ENCODE measurements around the gene HES3. TPM values are rescaled to one million over a fixed set of nuclear protein-coding genes. Genes with fewer than 3 reads are reported as not detected.

HES3 gene
- total RNA-seq, 2 experiments from 2014 or later = not detected

DNA sequence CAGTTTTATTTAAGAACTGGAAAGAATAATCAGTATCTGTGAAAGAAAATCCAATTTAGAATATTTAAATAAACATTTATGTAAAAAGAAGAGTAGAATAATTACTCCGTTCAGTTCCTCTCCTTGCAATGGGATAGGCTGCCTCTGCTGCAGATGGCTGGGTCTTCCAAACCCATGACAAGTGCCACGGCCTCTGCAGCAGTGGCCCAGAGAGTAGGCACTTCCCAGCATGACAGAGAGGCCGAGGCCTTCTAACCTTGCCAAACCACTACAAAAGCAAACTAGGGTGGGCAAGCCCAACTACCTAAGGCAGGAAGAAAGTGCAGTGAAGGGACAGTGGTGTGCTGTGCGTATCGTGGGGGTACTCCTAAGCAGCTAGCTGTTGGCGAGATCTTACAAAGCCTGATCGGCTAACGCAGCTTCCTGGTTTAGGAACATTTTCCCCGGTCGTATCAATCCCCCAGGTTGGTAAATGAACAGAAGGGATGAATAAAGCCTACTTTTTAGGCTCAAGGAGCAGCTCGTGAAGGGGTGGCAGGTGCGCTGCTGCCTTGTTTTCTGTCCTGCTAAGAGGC lies 22.7 kb upstream of the HES3 start:
- ChIA-PET POLR2A (no interaction called here), CTCF (interaction anchor here (1.9 kb wide), 1 partner anchor 16 kb away, joined by 7 read pairs; the partner anchor contains the start of gene RNF207)
- Mint-ChIP-seq H3K27me3 (ENCODE audit: low read depth) (no peaks in the 10 kb centered on the region), H3K4me3 (no peak overlapping the region), H3K4me1 (ENCODE audit: low read depth) (peaks cover under 1% of the 10 kb centered on the region), H3K36me3 (ENCODE audit: low read depth) (peaks cover 40% of the 10 kb centered on the region), H3K9me3 (ENCODE audit: insufficient read depth) (no peaks in the 10 kb centered on the region), H3K27ac (no peak overlapping the region)
- ATAC-seq (no peak), DNase-seq (no peak)

DNA sequence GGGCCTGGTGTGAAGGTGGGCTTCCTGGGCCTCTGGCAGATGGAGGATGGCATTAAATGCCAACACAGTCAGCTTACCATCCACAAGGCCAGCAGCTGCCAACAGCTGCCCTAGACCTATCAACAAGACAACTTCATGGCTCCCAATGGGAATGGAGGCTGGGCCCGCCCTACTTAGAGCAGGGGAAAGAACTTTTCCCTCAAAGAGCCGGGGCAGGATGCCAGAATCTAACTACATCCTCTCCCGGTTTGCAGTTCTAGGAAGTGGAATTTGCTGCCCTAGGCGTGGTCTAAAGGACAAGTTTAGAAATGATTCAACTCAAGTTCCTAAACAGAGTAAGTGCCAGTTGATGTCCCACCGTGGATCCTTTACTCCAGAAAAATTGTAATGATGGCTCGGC lies 21.3 kb upstream of the HES3 start:
- no peaks in the 10 kb centered on the region for H3K27me3 Mint-ChIP-seq (ENCODE audit: low read depth)
- H3K36me3 Mint-ChIP-seq (ENCODE audit: low read depth) = peaks cover 50% of the 10 kb centered on the region
- ChIA-PET POLR2A (no interaction called here), CTCF (no interaction called here)
- H3K4me1 Mint-ChIP-seq (ENCODE audit: low read depth) = peaks cover 2% of the 10 kb centered on the region
- DNase-seq (no peak), ATAC-seq (no peak)
- no peaks in the 10 kb centered on the region for H3K9me3 Mint-ChIP-seq (ENCODE audit: insufficient read depth)
- H3K4me3 Mint-ChIP-seq = no peak overlapping the region
- no peak overlapping the region for H3K27ac Mint-ChIP-seq

DNA sequence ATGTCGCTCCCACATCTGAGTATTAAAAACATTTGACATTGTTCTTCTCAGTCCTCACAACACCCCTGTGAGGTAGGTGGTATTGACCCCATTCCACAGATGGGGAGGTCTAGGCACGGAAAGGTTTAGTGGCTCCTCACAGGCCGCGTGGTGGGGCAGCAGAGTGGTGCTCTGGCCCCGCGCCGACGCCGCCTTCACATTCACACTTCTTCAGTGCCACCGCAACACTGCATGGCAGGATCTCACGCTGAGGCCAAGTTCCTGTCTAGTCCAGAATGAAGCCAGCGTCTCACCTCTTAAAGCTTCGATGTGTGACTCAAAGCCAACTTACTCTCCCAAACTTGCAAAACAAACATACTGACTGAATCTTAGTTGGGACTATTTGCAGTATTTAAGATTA lies 20.4 kb upstream of the HES3 start:
- Mint-ChIP-seq H3K36me3 (ENCODE audit: low read depth) (peaks cover 50% of the 10 kb centered on the region), H3K27ac (no peak overlapping the region), H3K4me3 (no peak overlapping the region), H3K27me3 (ENCODE audit: low read depth) (no peaks in the 10 kb centered on the region), H3K9me3 (ENCODE audit: insufficient read depth) (no peaks in the 10 kb centered on the region), H3K4me1 (ENCODE audit: low read depth) (peaks cover 2% of the 10 kb centered on the region)
- DNase-seq (no peak), ATAC-seq (no peak)
- POLR2A ChIA-PET = no interaction called here
- CTCF ChIA-PET = interaction anchor here (0.9 kb wide), 1 partner anchor 19 kb away, joined by 4 read pairs; no protein-coding TSS in a partner anchor

DNA sequence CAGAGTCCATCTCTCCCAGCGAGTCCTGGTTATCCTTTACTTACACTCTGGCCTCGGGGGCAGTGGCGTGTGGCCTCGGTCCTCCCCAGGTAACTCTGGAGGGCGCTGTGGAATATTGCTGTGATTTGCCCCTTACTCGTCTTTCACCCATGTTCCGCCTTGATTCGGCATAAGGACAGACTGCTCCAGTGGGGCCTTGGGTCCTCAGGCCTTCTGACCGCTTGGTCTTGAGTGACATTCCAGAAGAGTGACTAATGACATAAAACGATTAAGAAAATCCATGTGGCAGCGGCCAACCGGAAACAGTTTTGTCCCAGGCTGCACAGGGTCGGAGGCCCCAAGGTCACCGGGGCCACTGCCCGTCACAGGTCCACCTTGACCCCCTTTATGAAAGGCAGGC lies 19.3 kb upstream of the HES3 start:
- ChIA-PET POLR2A (no interaction called here), CTCF (interaction anchor here (0.9 to 1.2 kb wide), 2 partner anchors 20 kb away, joined by 4 to 7 read pairs; no protein-coding TSS in a partner anchor)
- ATAC-seq (no peak), DNase-seq (no peak)
- H3K27me3 Mint-ChIP-seq (ENCODE audit: low read depth) = no peaks in the 10 kb centered on the region
- no peak overlapping the region for H3K4me3 Mint-ChIP-seq
- peaks cover 51% of the 10 kb centered on the region for H3K36me3 Mint-ChIP-seq (ENCODE audit: low read depth)
- no peak overlapping the region for H3K27ac Mint-ChIP-seq
- H3K4me1 Mint-ChIP-seq (ENCODE audit: low read depth) = peaks cover 2% of the 10 kb centered on the region
- no peaks in the 10 kb centered on the region for H3K9me3 Mint-ChIP-seq (ENCODE audit: insufficient read depth)

DNA sequence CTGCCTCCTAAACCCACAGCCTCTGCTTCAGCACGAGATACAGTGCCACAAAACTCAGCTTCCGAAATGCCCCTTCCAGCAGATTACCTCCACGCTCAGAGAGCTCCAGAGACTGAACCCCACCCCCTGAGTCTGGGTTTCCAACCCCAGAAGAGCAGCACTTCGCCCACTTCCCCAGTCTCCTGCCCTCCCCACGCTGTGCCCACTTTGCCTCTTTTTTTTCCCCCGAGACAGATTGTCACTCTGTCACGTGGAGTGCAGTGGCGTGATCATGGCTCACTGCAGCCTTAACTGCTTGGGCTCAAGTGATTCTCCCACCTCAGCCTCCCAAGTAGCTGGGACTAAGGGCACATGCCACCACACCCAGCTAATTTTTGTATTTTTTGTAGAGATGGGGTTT lies 18.3 kb upstream of the HES3 start:
- CTCF ChIA-PET = interaction anchor here (1.1 to 1.7 kb wide), 3 partner anchors 19 to 21 kb away, joined by 3 to 7 read pairs (median 4); no protein-coding TSS in a partner anchor
- no peak for ATAC-seq
- Mint-ChIP-seq H3K27ac (no peak overlapping the region), H3K27me3 (ENCODE audit: low read depth) (no peaks in the 10 kb centered on the region), H3K36me3 (ENCODE audit: low read depth) (peaks cover 53% of the 10 kb centered on the region), H3K4me1 (ENCODE audit: low read depth) (peaks cover 2% of the 10 kb centered on the region), H3K4me3 (no peak overlapping the region), H3K9me3 (ENCODE audit: insufficient read depth) (no peaks in the 10 kb centered on the region)
- no peak for DNase-seq
- POLR2A ChIA-PET = interaction anchor here (1.7 kb wide), 1 partner anchor 10 kb away, joined by 6 read pairs; the partner anchor contains the start of gene ICMT

DNA sequence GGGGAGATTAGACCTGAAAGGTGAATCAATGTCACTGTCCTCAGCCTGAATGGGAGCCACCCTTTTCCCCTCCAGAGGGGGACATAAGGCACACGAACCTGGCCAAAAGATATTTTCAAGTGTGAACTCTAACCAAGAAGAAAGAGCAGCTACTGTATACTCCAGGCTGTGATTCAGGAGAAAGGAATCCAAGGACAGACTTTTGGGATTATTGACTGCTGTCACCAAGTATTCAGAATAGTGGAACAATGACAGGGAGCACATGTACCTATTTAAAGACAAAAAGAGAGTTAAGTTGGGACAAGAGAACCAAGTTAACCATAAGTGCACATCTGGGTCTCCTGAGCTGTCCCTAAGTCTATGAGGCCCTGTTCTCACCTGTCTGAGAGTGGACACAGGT lies 10.6 kb upstream of the HES3 start:
- H3K27me3 Mint-ChIP-seq (ENCODE audit: low read depth) = no peaks in the 10 kb centered on the region
- peaks cover 36% of the 10 kb centered on the region for H3K36me3 Mint-ChIP-seq (ENCODE audit: low read depth)
- no peak for DNase-seq
- H3K9me3 Mint-ChIP-seq (ENCODE audit: insufficient read depth) = no peaks in the 10 kb centered on the region
- CTCF ChIA-PET = interaction anchor here (1.4 kb wide), 1 partner anchor 13 kb away, joined by 9 read pairs; no protein-coding TSS in a partner anchor
- POLR2A ChIA-PET = no interaction called here
- peaks cover 24% of the 10 kb centered on the region for H3K4me1 Mint-ChIP-seq (ENCODE audit: low read depth)
- ATAC-seq = no peak
- peak overlapping the region; percentile 22 for H3K4me3 Mint-ChIP-seq
- H3K27ac Mint-ChIP-seq = no peak overlapping the region

DNA sequence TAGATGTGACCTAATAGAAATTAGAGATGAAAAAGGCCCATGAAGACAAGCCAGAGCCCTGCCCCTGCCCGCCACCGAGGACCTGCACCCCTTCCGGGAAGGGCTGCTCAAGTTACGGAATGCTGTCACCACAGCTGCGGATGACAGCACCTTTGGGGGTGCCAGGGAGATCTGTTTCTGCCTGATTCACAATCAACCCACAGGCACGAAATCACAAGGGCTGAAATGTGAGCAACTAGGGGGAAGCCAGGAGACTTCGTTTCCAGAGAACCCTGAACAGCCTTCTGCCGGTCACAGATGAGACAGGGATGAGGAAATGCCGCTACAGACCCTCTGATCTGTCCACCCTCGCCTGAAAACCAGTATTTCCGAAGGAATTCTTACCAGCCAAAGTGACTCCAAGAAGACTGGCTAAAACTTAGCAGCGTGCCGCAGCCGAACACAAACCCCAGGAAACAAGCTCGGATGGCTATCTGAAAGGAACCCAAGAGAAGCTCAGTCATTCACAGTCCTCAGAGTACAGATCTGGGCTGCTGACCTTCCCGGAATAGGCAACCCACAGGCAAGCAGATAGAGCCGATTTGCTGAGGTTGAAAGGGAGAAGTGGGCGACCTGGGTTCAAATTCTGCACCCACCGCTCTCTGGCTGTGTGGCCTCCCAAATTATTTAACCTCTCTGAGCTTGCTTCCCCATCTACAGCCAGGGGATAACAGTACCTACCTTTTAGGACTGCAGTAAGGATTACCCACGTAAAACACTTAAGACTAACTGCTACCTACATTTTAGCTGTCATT lies 9.3 kb upstream of the HES3 start:
- peaks cover 8% of the 10 kb centered on the region for H3K27me3 Mint-ChIP-seq (ENCODE audit: low read depth)
- no peak for ATAC-seq
- H3K36me3 Mint-ChIP-seq (ENCODE audit: low read depth) = peaks cover 35% of the 10 kb centered on the region
- no peak for DNase-seq
- H3K4me1 Mint-ChIP-seq (ENCODE audit: low read depth) = peaks cover 26% of the 10 kb centered on the region
- H3K27ac Mint-ChIP-seq = peak overlapping the region; percentile 86
- H3K4me3 Mint-ChIP-seq = peak overlapping the region; percentile 91
- ChIA-PET CTCF (interaction anchor here (1.0 to 4.9 kb wide), 5 partner anchors 12 to 204 kb away, joined by 3 to 35 read pairs (median 6); partner anchors contain the start of gene HES3), POLR2A (interaction anchor here (0.5 to 1.8 kb wide), 3 partner anchors 8 to 270 kb away, joined by 4 to 11 read pairs (median 6); partner anchors contain the start of gene RNF207)
- no peaks in the 10 kb centered on the region for H3K9me3 Mint-ChIP-seq (ENCODE audit: insufficient read depth)

DNA sequence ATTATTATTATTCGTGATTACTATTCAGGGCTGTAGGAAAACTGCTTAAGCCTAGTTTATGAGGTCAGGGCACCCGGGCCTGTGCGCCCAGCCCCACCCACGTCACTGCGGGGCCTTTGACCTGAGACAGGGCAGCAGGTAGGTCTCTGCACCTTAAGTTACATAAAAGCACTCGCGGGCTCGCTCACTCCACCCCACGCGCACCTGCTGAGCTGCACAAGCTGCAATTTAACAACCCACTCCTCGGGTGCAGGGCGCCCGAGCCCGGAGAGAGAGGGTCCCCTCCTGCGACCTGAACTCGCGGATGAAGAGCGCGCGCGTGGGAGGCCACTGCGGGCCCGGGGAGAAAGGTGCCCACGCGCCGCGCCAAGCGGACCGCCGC lies 8.7 kb upstream of the HES3 start:
- H3K27me3 Mint-ChIP-seq (ENCODE audit: low read depth) = peaks cover 13% of the 10 kb centered on the region
- peaks cover 31% of the 10 kb centered on the region for H3K36me3 Mint-ChIP-seq (ENCODE audit: low read depth)
- ChIA-PET POLR2A (interaction anchor here (1.8 kb wide), 2 partner anchors 9 to 30 kb away, joined by 6 to 11 read pairs; partner anchors contain the start of gene RNF207), CTCF (interaction anchor here (1.0 to 4.9 kb wide), 5 partner anchors 11 to 203 kb away, joined by 3 to 35 read pairs (median 6); partner anchors contain the start of gene HES3)
- H3K4me1 Mint-ChIP-seq (ENCODE audit: low read depth) = peaks cover 26% of the 10 kb centered on the region
- H3K9me3 Mint-ChIP-seq (ENCODE audit: insufficient read depth) = no peaks in the 10 kb centered on the region
- DNase-seq (peak; percentile 39), ATAC-seq (peak; percentile 16)
- peak overlapping the region; percentile 91 for H3K4me3 Mint-ChIP-seq
- H3K27ac Mint-ChIP-seq = peak overlapping the region; percentile 86

DNA sequence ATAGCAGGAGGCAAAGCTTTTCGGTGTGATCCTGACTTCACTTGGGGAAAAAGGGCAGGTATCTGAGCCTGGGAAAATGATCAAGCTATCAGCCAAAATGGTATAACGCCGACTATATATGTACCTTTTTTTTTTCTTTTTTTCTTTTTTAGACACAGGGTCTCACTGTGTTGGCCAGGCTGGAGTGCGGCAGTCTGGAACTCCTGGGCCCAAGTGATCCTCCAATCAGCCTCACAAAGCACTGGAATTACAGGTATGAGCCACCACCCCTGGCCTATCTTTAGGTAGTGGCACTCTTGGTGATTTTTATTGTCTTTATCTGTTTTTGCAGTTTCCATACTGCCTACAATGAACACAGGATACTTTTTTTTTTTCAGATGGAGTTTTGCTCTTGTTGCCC lies 6.9 kb upstream of the HES3 start:
- H3K9me3 Mint-ChIP-seq (ENCODE audit: insufficient read depth) = no peaks in the 10 kb centered on the region
- peaks cover 22% of the 10 kb centered on the region for H3K36me3 Mint-ChIP-seq (ENCODE audit: low read depth)
- CTCF ChIA-PET = interaction anchor here (1.2 to 4.9 kb wide), 4 partner anchors 9 to 111 kb away, joined by 3 to 35 read pairs (median 8); partner anchors contain the start of gene HES3
- peak overlapping the region; percentile 52 for H3K27ac Mint-ChIP-seq
- H3K4me1 Mint-ChIP-seq (ENCODE audit: low read depth) = peaks cover 31% of the 10 kb centered on the region
- ATAC-seq (no peak), DNase-seq (no peak)
- peaks cover 27% of the 10 kb centered on the region for H3K27me3 Mint-ChIP-seq (ENCODE audit: low read depth)
- POLR2A ChIA-PET = no interaction called here
- peak overlapping the region; percentile 34 for H3K4me3 Mint-ChIP-seq

DNA sequence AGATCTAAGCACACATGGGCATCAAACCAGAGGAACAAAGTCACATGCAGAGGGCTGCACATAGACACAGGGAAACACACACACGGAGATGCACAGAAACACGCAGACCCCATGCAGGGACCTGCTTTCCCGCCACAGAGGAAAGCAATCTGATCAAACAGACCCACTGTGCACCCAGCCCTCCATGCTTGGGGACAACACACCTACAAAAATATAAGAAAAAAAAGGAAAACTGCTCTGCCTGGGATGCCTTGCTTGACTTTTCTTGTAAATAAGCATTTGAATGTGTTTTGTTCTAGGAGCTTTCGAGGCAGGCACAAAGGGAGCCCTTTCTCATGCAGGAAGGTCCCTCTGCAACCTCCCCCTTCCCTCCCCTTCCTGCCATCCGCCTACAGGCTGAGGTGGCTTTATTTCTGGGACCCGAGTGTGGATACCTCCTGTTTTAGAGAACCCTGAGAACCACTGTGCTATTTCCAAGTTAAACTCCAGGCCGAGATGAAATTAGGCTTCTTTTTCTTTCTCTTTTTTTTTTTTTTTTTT lies 4.7 kb upstream of the HES3 start:
- H3K9me3 Mint-ChIP-seq (ENCODE audit: insufficient read depth) = no peaks in the 10 kb centered on the region
- H3K36me3 Mint-ChIP-seq (ENCODE audit: low read depth) = peaks cover 4% of the 10 kb centered on the region
- CTCF ChIA-PET = interaction anchor here (1.1 to 4.9 kb wide), 4 partner anchors 7 to 202 kb away, joined by 3 to 35 read pairs (median 6); partner anchors contain the start of genes HES3 and RPL22
- no peak overlapping the region for H3K4me3 Mint-ChIP-seq
- H3K27me3 Mint-ChIP-seq (ENCODE audit: low read depth) = peaks cover 39% of the 10 kb centered on the region
- peaks cover 16% of the 10 kb centered on the region for H3K4me1 Mint-ChIP-seq (ENCODE audit: low read depth)
- ATAC-seq = no peak
- POLR2A ChIA-PET = interaction anchor here (1.0 kb wide), 1 partner anchor 41 kb away, joined by 3 read pairs; no protein-coding TSS in a partner anchor
- no peak for DNase-seq
- H3K27ac Mint-ChIP-seq = no peak overlapping the region

DNA sequence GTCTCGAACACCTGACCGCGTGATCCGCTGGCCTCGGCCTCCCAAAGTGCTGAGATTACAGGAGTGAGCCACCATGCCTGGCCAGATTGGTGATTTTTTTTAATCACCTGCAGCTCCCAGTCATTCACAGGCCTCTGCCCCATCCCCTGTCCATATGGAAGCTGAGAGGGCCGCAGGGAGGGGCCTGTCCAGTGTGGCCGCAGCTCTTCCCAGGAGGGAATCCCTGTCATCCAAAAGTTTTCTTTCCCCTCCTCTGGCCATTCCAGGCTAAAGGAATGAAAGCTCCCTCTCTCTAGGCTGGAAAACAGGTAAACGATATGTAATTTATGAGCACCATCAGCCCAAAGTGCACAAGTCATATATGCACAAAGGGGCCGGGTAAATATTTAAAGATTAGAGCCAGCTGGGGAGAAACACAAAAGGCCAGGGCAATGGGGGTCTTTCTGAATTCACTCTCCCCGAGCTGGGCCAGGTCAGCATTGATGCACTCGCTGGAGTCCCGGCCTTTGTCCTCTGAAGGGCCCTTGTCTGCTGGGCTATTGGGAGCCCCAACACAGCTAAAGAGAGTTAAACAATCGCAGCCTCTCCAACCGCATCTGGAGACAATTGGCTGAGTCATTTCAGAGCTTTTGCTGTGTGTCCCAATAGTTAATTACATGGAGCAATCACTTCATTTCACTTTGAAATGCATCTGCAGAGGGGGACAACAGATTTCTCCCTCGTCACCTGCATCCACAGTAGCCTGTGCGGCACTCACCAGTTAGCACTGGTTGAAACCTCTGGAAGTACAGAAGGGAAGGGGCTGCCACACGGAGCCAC lies 3.8 kb upstream of the HES3 start:
- Mint-ChIP-seq H3K36me3 (ENCODE audit: low read depth) (peaks cover 3% of the 10 kb centered on the region), H3K4me3 (no peak overlapping the region), H3K4me1 (ENCODE audit: low read depth) (peaks cover 8% of the 10 kb centered on the region), H3K27ac (no peak overlapping the region), H3K27me3 (ENCODE audit: low read depth) (peaks cover 45% of the 10 kb centered on the region), H3K9me3 (ENCODE audit: insufficient read depth) (no peaks in the 10 kb centered on the region)
- no peak for ATAC-seq
- DNase-seq = no peak
- CTCF ChIA-PET = interaction anchor here (1.4 to 2.3 kb wide), 2 partner anchors 41 to 104 kb away, joined by 3 to 9 read pairs; partner anchors contain the start of gene RPL22
- POLR2A ChIA-PET = no interaction called here
